HepG2 (cell line): ENCODE data around the gene ANKHD1. TPM values are rescaled to one million over a fixed set of nuclear protein-coding genes. Genes with fewer than 3 reads are reported as not detected.
A peak's percentile ranks its signal among the peaks of the same experiment; 100 is the strongest.

Experiments used
- ATAC-seq: fragments of 200-7000 bp; cut with Tn5 transposase; 3 replicates; pipeline ENCODE4 v1.9.1; 2020; ENCODE audit warnings: mild to moderate bottlenecking, moderate library complexity
- BruUV-seq: library from RNA; stranded (reverse); fragments of 400-500 nt; replicated peaks from 2 replicates; lab custom pipeline; 2021; lab: Mats Ljungman, UMichigan
- CTCF ChIA-PET: fragments of 300-600 bp; formaldehyde crosslinking; extraction: SDS; loops from one replicate; lab custom pipeline; 2021; ENCODE audit warnings: low total read pairs, inconsistent platforms, low intra/inter-chr PET ratio; lab: Yijun Ruan, JAX
- POLR2A ChIA-PET: fragments of 350-600 bp; sonication (Branson Sonifier 250); formaldehyde crosslinking; loops from one replicate; lab custom pipeline; 2020; ENCODE audit warnings: antibody characterized with exemption, inconsistent platforms; lab: Yijun Ruan, JAX
- DNase-seq: peaks from one replicate; pipeline ENCODE4 v3.0.0-alpha.2; 2015; ENCODE audit warnings: low spot score
- FAIRE-seq: peaks from 3 replicates; lab custom pipeline; 2011; peaks lifted over from hg19 to GRCh38; lab: Jason Lieb, UNC
- H2AFZ ChIP-seq: one replicate; pipeline ENCODE4 v1.6.1; 2011; ENCODE audit warnings: low read length, inconsistent platforms
- H3K27ac ChIP-seq: fragments of 300-600 bp; 3 replicates; pipeline ENCODE4 v1.8.0; 2011; ENCODE audit warnings: mixed run types, mild to moderate bottlenecking, mixed read lengths, low read length, inconsistent platforms; ENCODE audit not compliant: insufficient read depth; ENCODE audit errors: extremely low read length
- H3K27me3 ChIP-seq, 2 experiments: fragments of 200-600 bp in 1 of 2; 2 replicates in 1 of 2; 3 replicates in 1 of 2; pipeline versions ENCODE4 v1.6.0 to v1.8.0; 2011; ENCODE audit warnings: low read length in 2 of 2, mild to moderate bottlenecking in 2 of 2, moderate library complexity in 2 of 2, inconsistent platforms in 1 of 2; ENCODE audit not compliant: insufficient read depth in 2 of 2, control insufficient read depth in 1 of 2
- H3K36me3 ChIP-seq, 2 experiments: fragments of 200-600 bp in 1 of 2; replicated peaks in 1 of 2; 2 replicates in 1 of 2; 3 replicates in 1 of 2; pipeline versions ENCODE4 v1.5.1 to v1.8.0; 2011; ENCODE audit warnings: low read length in 2 of 2, inconsistent platforms in 1 of 2; ENCODE audit not compliant: insufficient read depth in 2 of 2, control insufficient read depth in 1 of 2
- H3K4me1 ChIP-seq: 2 replicates; pipeline ENCODE4 v1.5.1; 2012; ENCODE audit warnings: low read length, inconsistent platforms; ENCODE audit not compliant: insufficient read depth
- H3K4me2 ChIP-seq: 2 replicates; pipeline ENCODE4 v1.6.0; 2011; ENCODE audit warnings: low read depth, low read length, inconsistent platforms
- H3K4me3 ChIP-seq, 3 experiments: fragments of 200-600 bp in 1 of 3; sonication (generic), shearing (Covaris generic) in 1 of 3; replicated peaks in 1 of 3; 2 replicates each; pipeline ENCODE4 v1.5.1; 2011 to 2016; ENCODE audit warnings: low read length in 3 of 3, inconsistent platforms in 2 of 3, low read depth in 2 of 3, mild to moderate bottlenecking in 2 of 3, control low read depth in 1 of 3, mixed read lengths in 1 of 3; ENCODE audit not compliant: insufficient read depth in 1 of 3
- H3K79me2 ChIP-seq: one replicate; pipeline ENCODE4 v1.6.1; 2011; ENCODE audit warnings: low read length, inconsistent platforms; ENCODE audit not compliant: insufficient read depth
- H3K9ac ChIP-seq: 2 replicates; pipeline ENCODE4 v1.6.0; 2011; ENCODE audit warnings: mild to moderate bottlenecking, low read depth, low read length, inconsistent platforms; ENCODE audit not compliant: insufficient read depth
- H3K9me3 ChIP-seq: 2 replicates; pipeline ENCODE4 v1.5.1; 2012; ENCODE audit warnings: mild to moderate bottlenecking, low read length
- H4K20me1 ChIP-seq: 2 replicates; pipeline ENCODE4 v1.6.0; 2011; ENCODE audit warnings: inconsistent platforms, mild to moderate bottlenecking, low read length, moderate library complexity; ENCODE audit not compliant: insufficient read depth
- CEBPB ChIP-seq: IDR thresholded peaks from 2 replicates; pipeline ENCODE4 v1.6.1; 2011; ENCODE audit warnings: low read depth, low read length, improper control_type of control experiment, borderline replicate concordance
- FIP1L1 ChIP-seq: fragments of 200-400 bp; formaldehyde crosslinking; IDR thresholded peaks from 2 replicates; pipeline ENCODE4 v1.6.1; 2018; ENCODE audit warnings: low read depth, mild to moderate bottlenecking, low read length, moderate library complexity, borderline replicate concordance; ENCODE audit not compliant: insufficient read depth
- FOXK1 ChIP-seq: sonication (generic); formaldehyde crosslinking; IDR thresholded peaks from 2 replicates; pipeline ENCODE4 v1.4.0; 2020; ENCODE audit warnings: low read depth, missing genetic modification reagents, borderline replicate concordance
- MTF2 ChIP-seq: sonication (generic); formaldehyde crosslinking; IDR thresholded peaks from 2 replicates; pipeline ENCODE4 v1.5.0; 2020; ENCODE audit warnings: missing genetic modification reagents, borderline replicate concordance
- MXD4 ChIP-seq: IDR thresholded peaks from 2 replicates; pipeline ENCODE4 v1.6.1; 2016; ENCODE audit warnings: mild to moderate bottlenecking, missing biosample characterization, missing genetic modification reagents
- RAD21 ChIP-seq: fragments of 450-650 bp; formaldehyde crosslinking; IDR thresholded peaks from 2 replicates; pipeline ENCODE4 v1.5.0; 2020; ENCODE audit warnings: mild to moderate bottlenecking
- RARA ChIP-seq: IDR thresholded peaks from 2 replicates; pipeline ENCODE4 v1.6.1; 2016; ENCODE audit warnings: missing genetic modification reagents, missing compliant biosample characterization
- RBM39 ChIP-seq: fragments of 200-400 bp; formaldehyde crosslinking; IDR thresholded peaks from one replicate; pipeline ENCODE4 v1.6.1; 2018; ENCODE audit warnings: antibody characterized with exemption, mild to moderate bottlenecking, low read depth, low read length; ENCODE audit not compliant: poor library complexity, severe bottlenecking
- SIN3B ChIP-seq: fragments of 150-350 bp; IDR thresholded peaks from 2 replicates; pipeline ENCODE4 v1.6.1; 2014; ENCODE audit warnings: low read length
- ZNF121 ChIP-seq: sonication (generic); formaldehyde crosslinking; IDR thresholded peaks from 2 replicates; pipeline ENCODE4 v1.5.0; 2020; ENCODE audit warnings: mild to moderate bottlenecking, missing genetic modification reagents
- ZNF143 ChIP-seq: sonication (generic); formaldehyde crosslinking; IDR thresholded peaks from 2 replicates; pipeline ENCODE4 v1.4.0; 2020; ENCODE audit warnings: missing genetic modification reagents
- WGBS: methylation state at CpG from one replicate; pipeline ENCODE4 v1.1.6; 2017; ENCODE audit warnings: low lambda C conversion rate; 5-methylcytosine and 5-hydroxymethylcytosine counted together
- in situ Hi-C: cut with HindIII; loops from 2 replicates; pipeline ENCODE4 v1.10.0; 2017; ENCODE audit warnings: low pct_unique_long_range_greater_than_20kb; ENCODE audit not compliant: extremely low pct_ligation_motif_present
- intact Hi-C: fragments of 100-400 bp; cut with micrococcal nuclease; formaldehyde crosslinking; loops from one replicate; pipeline ENCODE4 v1.10.0; 2022; ENCODE audit not compliant: unreplicated experiment
- polyA plus RNA-seq, 8 experiments: library from polyadenylated mRNA; depleted of rRNA in 3 of 8; stranded (reverse) in 7 of 8; unstranded in 1 of 8; fragments of >200 nt; fragmentation: Illumina TruSeq in 4 of 8; extraction: Trizol in 4 of 8; gene quantifications; 2 replicates each; pipeline versions ENCODE4 v1.2.1 to v1.2.3, GENCODE V29; 2011 to 2016; ENCODE audit warnings: low read depth in 4 of 8, missing spikeins in 1 of 8, mixed read lengths in 1 of 8; ENCODE audit not compliant: insufficient read depth in 1 of 8
- total RNA-seq, 5 experiments: library from RNA; depleted of rRNA; stranded (reverse); fragments of >200 nt; fragmentation: Illumina TruSeq; extraction: Trizol; gene quantifications; 2 replicates each; pipeline ENCODE4 v1.2.3, GENCODE V29; 2016; ENCODE audit warnings: low read depth in 1 of 5
- TF ChIP-seq, protein P1 (sequence below): sonication (generic); formaldehyde crosslinking; IDR thresholded peaks from 2 replicates; pipeline ENCODE4 v1.5.1; 2020; ENCODE audit warnings: mild to moderate bottlenecking, missing genetic modification reagents
- TF ChIP-seq, protein P2 (sequence below): sonication (generic); formaldehyde crosslinking; IDR thresholded peaks from 2 replicates; pipeline ENCODE4 v1.5.0; 2020; ENCODE audit warnings: mild to moderate bottlenecking, low read depth, missing genetic modification reagents, borderline replicate concordance
- TF ChIP-seq, protein P3 (sequence below): IDR thresholded peaks from 2 replicates; pipeline ENCODE4 v1.6.1; 2016; ENCODE audit warnings: low read depth, borderline replicate concordance

ANKHD1 gene
- total and polyA plus RNA-seq, 2 of the 13 experiments (the other 11 are each of a cell fraction or from before 2014, with no cell fraction given): 69.9 to 82.0 TPM

DNA sequence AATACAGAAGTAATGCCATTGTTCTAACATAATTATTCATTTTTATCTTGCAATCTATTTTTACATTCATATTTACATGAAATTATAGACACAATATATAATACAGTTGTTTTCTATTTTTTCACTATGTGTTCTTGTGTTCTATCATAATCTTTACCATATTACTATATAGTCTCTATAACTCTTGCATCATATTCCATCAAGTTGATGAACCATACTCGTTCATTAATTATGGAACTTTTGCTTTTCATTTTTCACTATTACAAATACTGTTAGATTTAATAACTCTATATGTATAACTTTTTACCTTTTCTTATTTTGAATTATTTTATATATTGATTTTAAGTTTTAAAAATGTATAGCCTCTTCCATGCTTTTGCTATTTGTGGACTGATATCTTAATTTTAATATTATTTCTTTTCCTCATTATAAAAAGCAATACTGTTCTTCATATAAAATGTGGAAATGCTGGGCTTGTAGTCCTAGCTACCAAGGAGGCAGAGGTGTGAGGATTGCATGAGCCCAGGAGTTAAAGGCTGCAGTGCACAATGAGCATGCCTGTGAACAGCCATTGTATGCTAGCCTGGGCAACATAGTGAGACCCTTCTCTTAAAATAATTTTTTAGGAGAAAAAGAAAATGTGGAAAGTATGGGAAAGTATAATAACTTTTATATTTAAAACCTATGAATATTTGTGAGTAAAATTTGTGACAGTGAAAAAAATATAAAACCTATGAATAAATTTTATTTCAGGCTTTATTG lies 65.5 kb downstream of the ANKHD1 start:
- Histone ChIP-seq H3K4me2 (no peak overlapping the region), H3K4me3 (no peak overlapping the region), H3K27me3 (no peaks in the 10 kb centered on the region), H2AFZ (no peak overlapping the region), H3K36me3 (peaks cover 5 to 62% of the 10 kb centered on the region in 2 experiments), H4K20me1 (no peaks in the 10 kb centered on the region), H3K79me2 (no peaks in the 10 kb centered on the region), H3K9ac (no peak overlapping the region), H3K4me1 (no peaks in the 10 kb centered on the region), H3K27ac (no peak overlapping the region), H3K9me3 (no peaks in the 10 kb centered on the region)
- POLR2A ChIA-PET: no interaction called here
- 96% methylated on average over 1 of the region's 1 CpG for WGBS
- ATAC-seq (no peak), DNase-seq (no peak), FAIRE-seq (no peak)
- in situ Hi-C loops: no loop called here
- TF ChIP-seq CEBPB (peak; percentile 13; the same call in 1 of the 2 replicates), ZNF121 (CRISPR knock-in tag) (peak; percentile 46; the same call in 1 of the 2 replicates), MTF2 (CRISPR knock-in tag) (no peak)
- intact Hi-C loops: no loop called here
- CTCF ChIA-PET: no interaction called here
- BruUV-seq: no TSS peak

DNA sequence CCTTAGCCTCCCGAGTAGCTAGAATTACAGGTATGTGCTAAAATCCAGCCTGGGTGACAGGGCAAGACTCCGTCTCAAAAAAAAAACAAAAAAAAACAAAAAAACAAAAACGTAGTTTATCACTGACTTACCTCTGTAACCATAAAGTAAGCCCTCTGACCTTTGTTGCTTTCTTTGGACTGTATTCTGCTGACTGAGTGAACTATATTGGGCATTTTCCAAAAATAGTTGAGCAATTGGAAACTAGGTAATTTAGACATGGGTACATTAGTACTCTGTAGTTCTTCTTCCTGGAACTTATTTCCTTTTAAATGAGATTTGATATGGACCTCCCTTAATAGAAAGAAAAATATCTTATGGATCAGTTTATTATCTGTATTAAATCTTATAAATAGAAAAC lies 66.6 kb downstream of the ANKHD1 start:
- in situ Hi-C loops: no loop called here
- POLR2A ChIA-PET: no interaction called here
- ATAC-seq: no peak
- TF ChIP-seq SIN3B: no peak
- no peak for TF ChIP-seq FOXK1 (CRISPR knock-in tag)
- TF ChIP-seq, protein P1, sequence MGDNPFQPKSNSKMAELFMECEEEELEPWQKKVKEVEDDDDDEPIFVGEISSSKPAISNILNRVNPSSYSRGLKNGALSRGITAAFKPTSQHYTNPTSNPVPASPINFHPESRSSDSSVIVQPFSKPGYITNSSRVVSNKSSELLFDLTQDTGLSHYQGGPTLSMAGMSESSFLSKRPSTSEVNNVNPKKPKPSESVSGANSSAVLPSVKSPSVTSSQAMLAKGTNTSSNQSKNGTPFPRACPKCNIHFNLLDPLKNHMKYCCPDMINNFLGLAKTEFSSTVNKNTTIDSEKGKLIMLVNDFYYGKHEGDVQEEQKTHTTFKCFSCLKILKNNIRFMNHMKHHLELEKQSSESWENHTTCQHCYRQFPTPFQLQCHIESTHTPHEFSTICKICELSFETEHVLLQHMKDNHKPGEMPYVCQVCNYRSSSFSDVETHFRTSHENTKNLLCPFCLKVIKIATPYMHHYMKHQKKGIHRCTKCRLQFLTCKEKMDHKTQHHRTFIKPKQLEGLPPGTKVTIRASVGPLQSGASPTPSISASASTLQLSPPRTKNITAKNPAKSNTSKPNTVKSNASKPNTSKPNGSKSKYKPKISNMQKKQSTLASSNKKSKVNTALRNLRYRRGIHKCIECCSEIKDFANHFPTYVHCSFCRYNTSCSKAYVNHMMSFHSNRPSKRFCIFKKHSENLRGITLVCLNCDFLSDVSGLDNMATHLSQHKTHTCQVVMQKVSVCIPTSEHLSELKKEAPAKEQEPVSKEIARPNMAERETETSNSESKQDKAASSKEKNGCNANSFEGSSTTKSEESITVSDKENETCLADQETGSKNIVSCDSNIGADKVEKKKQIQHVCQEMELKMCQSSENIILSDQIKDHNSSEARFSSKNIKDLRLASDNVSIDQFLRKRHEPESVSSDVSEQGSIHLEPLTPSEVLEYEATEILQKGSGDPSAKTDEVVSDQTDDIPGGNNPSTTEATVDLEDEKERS (CRISPR knock-in tag): no peak
- no peak for TF ChIP-seq FIP1L1
- no peak for TF ChIP-seq RAD21 (CRISPR knock-in tag)
- no peak for TF ChIP-seq RBM39
- no peak for TF ChIP-seq RARA (CRISPR knock-in tag)
- no peak for TF ChIP-seq MXD4 (CRISPR knock-in tag)
- TF ChIP-seq, protein P2, sequence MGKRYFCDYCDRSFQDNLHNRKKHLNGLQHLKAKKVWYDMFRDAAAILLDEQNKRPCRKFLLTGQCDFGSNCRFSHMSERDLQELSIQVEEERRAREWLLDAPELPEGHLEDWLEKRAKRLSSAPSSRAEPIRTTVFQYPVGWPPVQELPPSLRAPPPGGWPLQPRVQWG (CRISPR knock-in tag): no peak
- no peak for TF ChIP-seq ZNF143 (CRISPR knock-in tag)
- TF ChIP-seq, protein P3, sequence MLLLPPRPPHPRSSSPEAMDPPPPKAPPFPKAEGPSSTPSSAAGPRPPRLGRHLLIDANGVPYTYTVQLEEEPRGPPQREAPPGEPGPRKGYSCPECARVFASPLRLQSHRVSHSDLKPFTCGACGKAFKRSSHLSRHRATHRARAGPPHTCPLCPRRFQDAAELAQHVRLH (CRISPR knock-in tag): no peak

More for the DNA sequence above, 66.6 kb downstream of the ANKHD1 start:
- H3K4me3 ChIP-seq: no peak overlapping the region
- no peak overlapping the region for H3K9ac ChIP-seq
- intact Hi-C loops: no loop called here
- no TSS peak for BruUV-seq
- no peaks in the 10 kb centered on the region for H3K9me3 ChIP-seq
- no peaks in the 10 kb centered on the region for H3K4me1 ChIP-seq
- FAIRE-seq (no peak), DNase-seq (no peak)
- no peaks in the 10 kb centered on the region for H3K79me2 ChIP-seq
- H2AFZ ChIP-seq: no peak overlapping the region
- no peaks in the 10 kb centered on the region for H4K20me1 ChIP-seq
- H3K27me3 ChIP-seq: no peaks in the 10 kb centered on the region
- CTCF ChIA-PET: no interaction called here
- peaks cover 5 to 58% of the 10 kb centered on the region in 2 experiments for H3K36me3 ChIP-seq
- H3K27ac ChIP-seq: no peak overlapping the region
- H3K4me2 ChIP-seq: no peak overlapping the region
- 94% methylated on average over 3 of the region's 3 CpGs for WGBS
